ENCODE data around the gene PITX2.

Gene PITX2

GRCh38 chr4:110621839-110622751 is 782 bp downstream of the PITX2 start:
- DNase-seq: no peak

- no peak for DNase-seq
These were observed 1.5 kb downstream of the PITX2 start for GRCh38 chr4:110621328-110621812.

GRCh38 chr4:110620691-110621327 is 2.1 kb downstream of the PITX2 start:
- DNase-seq: no peak

GRCh38 chr4:110620322-110620690 is 2.6 kb downstream of the PITX2 start:
- DNase-seq: no peak

GRCh38 chr4:110619463-110620247 is 3.2 kb downstream of the PITX2 start:
- DNase-seq: no peak

GRCh38 chr4:110618581-110619462 is 4.1 kb downstream of the PITX2 start:
- DNase-seq: no peak

- DNase-seq: no peak
These were observed 5.0 kb downstream of the PITX2 start for GRCh38 chr4:110617646-110618580.

GRCh38 chr4:110617075-110617640 is 5.7 kb downstream of the PITX2 start:
- DNase-seq: no peak

GRCh38 chr4:110616238-110617074 is 6.4 kb downstream of the PITX2 start:
- DNase-seq: no peak

- no peak for DNase-seq
These were observed 7.3 kb downstream of the PITX2 start for GRCh38 chr4:110615353-110616237.

GRCh38 chr4:110614976-110615352 is 7.9 kb downstream of the PITX2 start:
- no peak for DNase-seq

- no peak for DNase-seq
These were observed 8.5 kb downstream of the PITX2 start for GRCh38 chr4:110614173-110614963.

GRCh38 chr4:110613745-110614144 is 9.1 kb downstream of the PITX2 start:
- DNase-seq: no peak

GRCh38 chr4:110612631-110613269 is 10.1 kb downstream of the PITX2 start:
- DNase-seq: no peak

GRCh38 chr4:110611968-110612447 is 10.9 kb downstream of the PITX2 start:
- no peak for DNase-seq

GRCh38 chr4:110610940-110611831 is 11.7 kb downstream of the PITX2 start:
- DNase-seq: no peak

All from NCI-H1092 (cell line).